Superior temporal gyrus (tissue), 1 donor: ENCODE data around the gene HLA-E.
A peak's percentile ranks its signal among the peaks of the same experiment; 100 is the strongest.
"Not testable (repeated sequence)": the region's sequence is repeated elsewhere in the genome, so short reads cannot be mapped to it uniquely, and the experiment has no call there.

Source experiments
- DNase-seq: peaks from one replicate; pipeline ENCODE4 v3.0.0-alpha.2; 2016; ENCODE audit errors: extremely low spot score

HLA-E gene

GRCh38 chr6:30480536-30481156, 8.7 kb upstream of the HLA-E start:
- DNase-seq: no peak

GRCh38 chr6:30481211-30481964, 7.9 kb upstream of the HLA-E start:
- no peak for DNase-seq

DNA sequence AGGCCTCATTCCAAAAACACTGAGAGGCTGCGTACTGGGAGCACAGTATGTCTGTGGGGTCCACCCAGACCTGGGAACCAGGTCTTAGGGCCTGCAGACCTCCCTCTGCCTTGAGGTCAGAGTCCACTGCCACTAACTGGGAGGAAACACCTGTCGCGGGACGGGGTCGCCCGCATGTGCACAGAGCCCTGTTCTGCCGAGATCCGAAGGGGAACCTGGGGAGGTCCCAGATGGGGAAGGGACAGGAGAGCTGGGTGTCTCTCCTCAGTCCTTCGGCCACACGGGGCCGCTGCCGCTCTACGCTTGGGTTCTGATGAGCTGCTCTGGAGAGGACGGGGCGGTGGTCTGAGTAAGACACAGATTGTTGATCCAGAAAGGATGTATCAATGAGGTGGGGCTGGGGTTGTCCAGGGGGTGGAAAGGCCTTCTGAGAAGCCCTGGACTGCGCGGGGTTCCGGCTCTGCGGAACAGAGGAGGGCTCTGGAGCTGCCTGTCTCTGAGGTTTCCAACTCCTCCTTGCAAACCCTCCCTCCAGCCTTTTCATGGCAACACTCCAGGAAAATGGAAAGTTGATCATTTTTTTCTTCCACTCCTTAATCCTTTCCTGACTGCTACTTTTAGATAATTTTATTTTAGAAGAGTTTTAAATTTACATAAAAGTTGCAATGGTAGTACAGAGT, 7.2 kb upstream of the HLA-E start:
- DNase-seq: peak; percentile 68

DNA sequence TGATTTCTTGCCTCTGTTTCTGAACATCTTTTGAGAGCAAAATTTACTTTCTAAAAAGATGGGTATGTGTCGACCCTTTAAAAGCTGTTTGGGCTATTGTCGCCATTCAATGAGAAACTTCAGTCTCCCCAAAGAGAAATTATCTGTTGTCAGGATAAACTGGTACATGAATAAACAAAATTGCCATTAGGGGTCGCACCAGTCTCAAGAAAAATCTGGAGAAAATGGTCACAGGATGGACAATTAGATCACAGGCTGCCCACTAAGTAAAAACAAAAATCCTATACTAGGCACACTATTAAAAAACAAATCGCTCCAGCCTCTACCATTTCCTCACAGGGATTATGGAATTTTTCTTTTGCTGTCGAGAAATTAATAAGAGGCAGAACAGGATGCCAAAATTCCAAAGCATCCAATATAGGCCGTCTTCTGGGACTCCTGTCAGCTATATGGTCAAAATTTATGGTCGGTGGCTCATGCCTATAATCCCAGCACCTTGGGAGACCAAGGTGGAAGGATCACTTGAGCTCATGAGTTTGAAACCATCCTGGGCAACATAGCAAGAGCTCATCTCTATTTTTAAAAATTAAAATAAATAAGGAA, 5.5 kb upstream of the HLA-E start:
- peak; percentile 84 for DNase-seq

DNA sequence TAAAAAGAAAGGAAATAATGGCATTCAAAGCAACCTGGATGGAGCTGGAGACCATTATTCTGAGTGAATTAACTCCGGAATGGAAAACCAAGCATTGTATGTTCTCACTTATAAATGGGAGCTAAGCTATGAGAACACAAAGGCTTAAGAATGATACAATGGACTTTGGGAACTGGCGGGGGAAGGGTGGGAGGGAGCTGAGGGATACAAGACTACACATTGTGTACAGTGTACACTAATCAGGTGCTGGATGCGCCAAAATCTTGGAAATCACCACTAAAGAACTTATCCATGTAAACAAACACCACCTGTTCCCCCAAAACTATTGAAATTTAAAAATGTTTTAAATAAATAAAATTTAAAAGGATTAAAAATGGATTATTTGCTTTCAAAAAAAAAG, 4.1 kb upstream of the HLA-E start:
- no peak for DNase-seq

DNA sequence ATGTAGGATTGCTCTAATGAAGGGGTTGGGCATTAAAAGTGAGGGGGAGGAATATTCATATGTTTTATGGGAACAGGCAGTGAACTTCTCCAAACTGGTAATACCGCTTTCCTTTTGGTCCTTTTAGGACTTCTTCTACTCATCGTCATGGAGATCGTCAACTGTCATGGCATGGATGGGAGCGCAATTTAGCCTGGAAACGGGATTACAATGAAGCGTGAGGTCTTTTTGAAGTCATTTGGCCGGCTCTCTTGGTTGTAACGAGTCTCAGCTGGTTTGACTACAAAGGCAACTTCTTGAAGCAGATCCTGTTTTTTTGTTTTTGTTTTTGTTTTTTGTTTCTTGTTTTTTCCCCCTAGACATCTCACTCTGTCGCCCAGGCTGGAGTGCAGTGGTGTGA, 1.4 kb upstream of the HLA-E start:
- DNase-seq: no peak

DNA sequence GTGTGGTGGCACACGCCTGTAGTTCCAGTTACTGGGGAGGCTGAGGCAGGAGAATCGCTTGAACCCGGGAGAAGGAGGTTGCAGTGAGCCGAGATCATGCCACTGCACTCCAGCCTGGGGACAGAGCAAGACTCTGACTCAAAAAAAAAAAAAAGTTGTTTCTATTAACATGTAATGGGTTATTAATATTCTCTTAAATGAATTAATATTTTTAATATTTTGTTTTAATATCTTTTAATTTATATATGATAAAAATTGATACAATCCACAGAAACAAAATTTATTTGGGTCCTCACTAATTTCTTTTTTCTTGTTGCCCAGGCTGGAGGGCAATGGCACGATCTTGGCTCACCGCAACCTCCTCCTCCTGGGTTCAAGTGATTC, 620 bp upstream of the HLA-E start:
- not testable (repeated sequence) for DNase-seq

- no peak for DNase-seq
Observed at GRCh38 chr6:30490026-30490876, 942 bp downstream of the HLA-E start.

DNA sequence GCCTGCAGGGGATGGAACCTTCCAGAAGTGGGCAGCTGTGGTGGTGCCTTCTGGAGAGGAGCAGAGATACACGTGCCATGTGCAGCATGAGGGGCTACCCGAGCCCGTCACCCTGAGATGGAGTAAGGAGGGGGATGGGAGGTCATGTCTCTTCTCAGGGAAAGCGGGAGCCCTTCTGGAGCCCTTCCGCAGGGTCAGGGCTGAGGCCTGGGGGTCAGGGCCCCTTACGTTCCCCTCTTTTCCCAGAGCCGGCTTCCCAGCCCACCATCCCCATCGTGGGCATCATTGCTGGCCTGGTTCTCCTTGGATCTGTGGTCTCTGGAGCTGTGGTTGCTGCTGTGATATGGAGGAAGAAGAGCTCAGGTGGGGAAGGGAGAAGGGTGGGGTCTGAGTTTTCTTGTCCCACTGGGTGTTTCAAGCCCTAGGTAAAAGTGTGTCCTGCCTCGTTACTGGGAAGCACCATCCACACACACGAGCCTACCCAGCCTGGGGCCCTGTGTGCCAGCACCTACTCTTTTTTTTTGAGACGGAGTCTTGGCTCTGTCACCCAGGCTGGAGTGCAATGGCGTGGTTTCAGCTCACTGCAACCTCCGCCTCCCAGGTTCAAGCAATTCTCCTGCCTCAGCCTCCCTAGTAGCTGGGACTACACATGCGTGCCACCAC, 2.1 kb downstream of the HLA-E start:
- DNase-seq: not testable (repeated sequence)

GRCh38 chr6:30491991-30492952, 3.0 kb downstream of the HLA-E start:
- DNase-seq: no peak

DNA sequence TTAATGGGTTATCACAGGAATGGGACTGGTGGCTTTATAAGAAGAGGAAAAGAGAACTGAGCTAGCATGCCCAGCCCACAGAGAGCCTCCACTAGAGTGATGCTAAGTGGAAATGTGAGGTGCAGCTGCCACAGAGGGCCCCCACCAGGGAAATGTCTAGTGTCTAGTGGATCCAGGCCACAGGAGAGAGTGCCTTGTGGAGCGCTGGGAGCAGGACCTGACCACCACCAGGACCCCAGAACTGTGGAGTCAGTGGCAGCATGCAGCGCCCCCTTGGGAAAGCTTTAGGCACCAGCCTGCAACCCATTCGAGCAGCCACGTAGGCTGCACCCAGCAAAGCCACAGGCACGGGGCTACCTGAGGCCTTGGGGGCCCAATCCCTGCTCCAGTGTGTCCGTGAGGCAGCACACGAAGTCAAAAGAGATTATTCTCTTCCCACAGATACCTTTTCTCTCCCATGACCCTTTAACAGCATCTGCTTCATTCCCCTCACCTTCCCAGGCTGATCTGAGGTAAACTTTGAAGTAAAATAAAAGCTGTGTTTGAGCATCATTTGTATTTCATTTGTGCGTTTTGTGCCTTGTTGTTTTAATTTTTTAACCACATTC, 4.4 kb downstream of the HLA-E start:
- DNase-seq: no peak

DNA sequence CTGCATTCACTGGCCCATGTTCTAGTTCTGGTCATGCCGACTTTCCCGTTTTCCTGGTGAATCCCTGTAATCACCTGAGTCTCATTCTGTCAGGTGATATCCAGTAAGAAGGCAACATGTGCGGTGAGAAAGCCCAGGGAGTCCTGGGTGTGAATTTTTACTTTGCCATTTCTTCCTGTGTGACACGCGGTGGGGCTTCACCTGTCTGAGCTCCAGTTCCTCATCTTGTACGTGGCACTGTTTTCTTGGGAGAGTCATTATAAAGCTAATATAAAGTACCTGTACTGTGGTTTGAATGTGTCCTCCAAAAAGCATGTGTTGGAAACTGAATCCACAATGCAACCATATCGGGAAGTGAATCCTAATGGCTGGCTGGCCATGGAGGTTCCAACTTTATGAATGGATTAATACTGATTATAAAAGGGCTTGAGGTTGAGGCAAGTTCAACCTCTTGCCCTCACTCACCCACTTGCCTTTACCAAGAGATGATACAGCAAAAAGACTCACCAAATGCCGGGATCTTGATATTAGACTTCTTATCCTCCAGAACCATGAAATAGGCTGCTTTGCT, 5.1 kb downstream of the HLA-E start:
- DNase-seq: no peak

- not testable (repeated sequence) for DNase-seq
Observed at GRCh38 chr6:30495060-30495459, 5.8 kb downstream of the HLA-E start.

- DNase-seq: no peak
Observed at GRCh38 chr6:30495993-30496392, 6.7 kb downstream of the HLA-E start.

- not testable (repeated sequence) for DNase-seq
Observed at GRCh38 chr6:30497261-30497599, 7.9 kb downstream of the HLA-E start.

GRCh38 chr6:30497714-30498113, 8.4 kb downstream of the HLA-E start:
- DNase-seq: no peak

- DNase-seq: not testable (repeated sequence)
Observed at GRCh38 chr6:30498705-30499104, 9.4 kb downstream of the HLA-E start.

GRCh38 chr6:30500421-30501355, 11.4 kb downstream of the HLA-E start:
- DNase-seq: no peak
